IMR-90 (cell line): ENCODE measurements around the gene GTF2F2. TPM values are rescaled to one million over a fixed set of nuclear protein-coding genes. Genes with fewer than 3 reads are reported as not detected.

Source experiments
- ATAC-seq: fragments of 200-7000 bp; cut with Tn5 transposase; 2 replicates; pipeline ENCODE4 v1.9.1; 2020; ENCODE audit warnings: low read depth, mild to moderate bottlenecking, moderate library complexity
- BruUV-seq: library from RNA; stranded (reverse); fragments of 400-500 nt; replicated peaks from 2 replicates; lab custom pipeline; 2021; lab: Mats Ljungman, UMichigan
- CTCF ChIA-PET: fragments of 300-600 bp; formaldehyde crosslinking; extraction: SDS; loops from one replicate; lab custom pipeline; 2021; ENCODE audit warnings: antibody characterized with exemption; lab: Yijun Ruan, JAX
- POLR2A ChIA-PET: fragments of 300-600 bp; sonication (Branson Sonifier 250); formaldehyde crosslinking; loops from one replicate; lab custom pipeline; 2022; ENCODE audit warnings: antibody characterized with exemption; ENCODE audit not compliant: unreplicated experiment; lab: Charles Lee
- DNase-seq: peaks from one replicate; pipeline ENCODE4 v3.0.0; 2013
- H2AFZ ChIP-seq: replicated peaks from 2 replicates; pipeline ENCODE3; 2013; ENCODE audit warnings: low read length, mild to moderate bottlenecking; ENCODE audit not compliant: poor library complexity
- H2AK5ac ChIP-seq: 2 replicates; pipeline ENCODE4 v1.6.1; 2013; ENCODE audit warnings: low read depth, low read length, inconsistent platforms
- H2AK9ac ChIP-seq: replicated peaks from 2 replicates; pipeline ENCODE3; 2013; ENCODE audit warnings: mild to moderate bottlenecking, low read depth, low read length, moderate library complexity; ENCODE audit not compliant: poor library complexity
- H2BK120ac ChIP-seq: 2 replicates; pipeline ENCODE4 v1.6.1; 2013; ENCODE audit warnings: low read depth, low read length, inconsistent platforms
- H2BK15ac ChIP-seq: 3 replicates; pipeline ENCODE4 v1.6.1; 2013; ENCODE audit warnings: low read depth, low read length, inconsistent platforms
- H2BK20ac ChIP-seq: 2 replicates; pipeline ENCODE4 v1.6.1; 2013; ENCODE audit warnings: low read depth, mild to moderate bottlenecking, inconsistent platforms, low read length, moderate library complexity
- H2BK5ac ChIP-seq: 2 replicates; pipeline ENCODE4 v1.6.1; 2013; ENCODE audit warnings: mild to moderate bottlenecking, low read depth, low read length, inconsistent platforms; ENCODE audit not compliant: poor library complexity, severe bottlenecking
- H3K14ac ChIP-seq: replicated peaks from 2 replicates; pipeline ENCODE4 v1.6.1; 2013; ENCODE audit warnings: low read depth, low read length, inconsistent platforms
- H3K18ac ChIP-seq: 2 replicates; pipeline ENCODE4 v1.6.1; 2013; ENCODE audit warnings: low read depth, low read length, control low read depth
- H3K23ac ChIP-seq: 2 replicates; pipeline ENCODE4 v1.6.1; 2013; ENCODE audit warnings: low read depth, low read length, inconsistent platforms
- H3K27ac ChIP-seq: 2 replicates; pipeline ENCODE4 v1.5.1; 2013; ENCODE audit warnings: mild to moderate bottlenecking, control low read depth, low read length; ENCODE audit not compliant: insufficient read depth
- H3K27me3 ChIP-seq: 2 replicates; pipeline ENCODE4 v1.6.1; 2013; ENCODE audit warnings: low read length; ENCODE audit not compliant: control insufficient read depth, insufficient read depth
- H3K36me3 ChIP-seq: 2 replicates; pipeline ENCODE4 v1.6.1; 2013; ENCODE audit warnings: low read length, mixed read lengths; ENCODE audit not compliant: control insufficient read depth, insufficient read depth
- H3K4ac ChIP-seq: 2 replicates; pipeline ENCODE4 v1.6.1; 2013; ENCODE audit warnings: low read depth, low read length, inconsistent platforms
- H3K4me1 ChIP-seq: 2 replicates; pipeline ENCODE4 v1.6.1; 2013; ENCODE audit warnings: low read length, mixed read lengths; ENCODE audit not compliant: control insufficient read depth, insufficient read depth
- H3K4me2 ChIP-seq: 2 replicates; pipeline ENCODE4 v1.6.1; 2013; ENCODE audit warnings: low read depth, mild to moderate bottlenecking, control low read depth, low read length, moderate library complexity
- H3K4me3 ChIP-seq: 2 replicates; pipeline ENCODE4 v1.5.1; 2013; ENCODE audit warnings: low read depth, mild to moderate bottlenecking, control low read depth, low read length, moderate library complexity; ENCODE audit not compliant: insufficient read depth
- H3K56ac ChIP-seq: 2 replicates; pipeline ENCODE4 v1.6.1; 2013; ENCODE audit warnings: low read length, inconsistent platforms; ENCODE audit not compliant: insufficient read depth; ENCODE audit errors: extremely low read depth
- H3K79me1 ChIP-seq, 2 experiments: 2 replicates each; pipeline ENCODE4 v1.6.1; 2013; ENCODE audit warnings: low read length in 2 of 2, inconsistent platforms in 1 of 2, low read depth in 1 of 2
- H3K9ac ChIP-seq: 2 replicates; pipeline ENCODE4 v1.6.1; 2013; ENCODE audit warnings: low read depth, low read length, control low read depth
- H3K9me1 ChIP-seq: 2 replicates; pipeline ENCODE4 v1.6.1; 2013; ENCODE audit warnings: low read length, inconsistent platforms; ENCODE audit not compliant: insufficient read depth
- H3K9me3 ChIP-seq: 2 replicates; pipeline ENCODE4 v1.6.1; 2013; ENCODE audit warnings: low read length; ENCODE audit not compliant: control insufficient read depth, insufficient read depth
- H4K20me1 ChIP-seq: 2 replicates; pipeline ENCODE4 v1.6.1; 2013; ENCODE audit warnings: low read length, inconsistent platforms; ENCODE audit not compliant: insufficient read depth
- H4K5ac ChIP-seq: 2 replicates; pipeline ENCODE4 v1.6.1; 2013; ENCODE audit warnings: mild to moderate bottlenecking, low read depth, low read length, control low read depth
- H4K8ac ChIP-seq, 2 experiments: 2 replicates each; pipeline ENCODE4 v1.6.1; 2013; ENCODE audit warnings: low read depth in 2 of 2, low read length in 2 of 2, control low read depth in 1 of 2, inconsistent platforms in 1 of 2
- H4K91ac ChIP-seq: 2 replicates; pipeline ENCODE4 v1.6.1; 2013; ENCODE audit warnings: low read depth, low read length, inconsistent platforms; ENCODE audit not compliant: insufficient read depth
- POLR2A ChIP-seq: IDR thresholded peaks from 2 replicates; pipeline ENCODE4 v1.6.1; 2012; ENCODE audit warnings: mild to moderate bottlenecking, low read depth, low read length
- WGBS, 2 experiments: methylation state at CpG; one replicate each; pipeline versions ENCODE4 v1.1.5 to v1.1.7; 2013; ENCODE audit warnings: missing lambda C conversion rate in 2 of 2; ENCODE audit not compliant: insufficient read length in 1 of 2; ENCODE audit errors: extremely low coverage in 2 of 2; 5-methylcytosine and 5-hydroxymethylcytosine counted together
- dilution Hi-C: fragments of 300-500 bp; cut with HindIII; formaldehyde crosslinking; loops from one replicate; pipeline ENCODE4 v1.14.3; 2018; ENCODE audit warnings: low sequenced_read_pairs; ENCODE audit not compliant: unreplicated experiment
- in situ Hi-C: fragments of 300-500 bp; cut with MboI; formaldehyde crosslinking; loops from 3 replicates; pipeline ENCODE4 v1.14.3; 2019; ENCODE audit warnings: low sequenced_read_pairs, inconsistent platforms, mixed read lengths
- intact Hi-C: fragments of 100-400 bp; cut with micrococcal nuclease; formaldehyde crosslinking; loops from 2 replicates; pipeline ENCODE4 v1.10.0; 2022
- polyA plus RNA-seq, 3 experiments: library from polyadenylated mRNA; depleted of rRNA; stranded (reverse); fragments of >200 nt; gene quantifications; 2 replicates each; pipeline ENCODE4 v1.2.3, GENCODE V29; 2012; ENCODE audit warnings: low replicate concordance in 1 of 3
- total RNA-seq: library from RNA; depleted of rRNA; stranded (reverse); fragments of >200 nt; gene quantifications from 2 replicates; pipeline ENCODE4 v1.2.3, GENCODE V29; 2012

GTF2F2 gene
- total and polyA plus RNA-seq, 2 of the 4 experiments (the other 2 are of a cell fraction), result 16.5 to 21.0 TPM

DNA sequence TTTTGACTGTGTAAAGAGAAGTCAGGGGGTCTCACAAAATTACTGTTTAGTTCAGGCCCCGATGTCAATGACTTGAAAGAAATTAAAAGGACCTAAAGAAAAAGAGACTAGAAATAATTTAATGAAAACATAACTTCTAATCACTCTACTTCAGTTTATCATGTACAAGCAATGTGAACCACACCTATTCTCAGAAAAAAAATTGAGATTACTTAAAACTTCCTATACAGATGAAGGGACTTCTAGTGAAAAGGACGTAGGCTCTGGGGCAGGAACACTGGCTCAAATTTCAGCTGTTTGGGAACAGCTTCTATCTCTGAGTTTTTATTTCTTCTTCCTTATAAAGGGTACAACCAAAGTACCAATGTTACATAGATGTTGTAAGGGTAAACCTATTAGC is 182.7 kb downstream of the GTF2F2 start:
- ChIA-PET POLR2A (no interaction called here), CTCF (interaction anchor here (1.0 kb wide), 1 partner anchor 242 kb away, joined by 3 read pairs; no protein-coding TSS in a partner anchor)
- H3K4me2 ChIP-seq, result no peak overlapping the region
- H2AK9ac ChIP-seq, result no peak overlapping the region
- TF ChIP-seq POLR2A, result no peak
- no peak overlapping the region for H3K4me3 ChIP-seq
- H2BK5ac ChIP-seq, result no peak overlapping the region
- in situ Hi-C loops, result loop anchor here (25.0 kb wide), 2 partner anchors 816 to 1391 kb away; no protein-coding TSS in a partner anchor
- H3K27me3 ChIP-seq, result no peaks in the 10 kb centered on the region
- no peak overlapping the region for H4K91ac ChIP-seq
- H3K79me1 ChIP-seq, result no peaks in the 10 kb centered on the region
- H3K56ac ChIP-seq, result no peak overlapping the region
- H2BK120ac ChIP-seq, result no peak overlapping the region
- H3K4me1 ChIP-seq, result peaks cover 3% of the 10 kb centered on the region; the same call in 1 of the 2 replicates
- no peak overlapping the region for H4K5ac ChIP-seq
- no peak for DNase-seq
- peaks cover 9% of the 10 kb centered on the region; the same call in 1 of the 2 replicates for H3K9me1 ChIP-seq
- no peak overlapping the region for H2AK5ac ChIP-seq
- H3K23ac ChIP-seq, result no peak overlapping the region
- no peaks in the 10 kb centered on the region for H3K9me3 ChIP-seq
- H2AFZ ChIP-seq, result no peak overlapping the region
- ATAC-seq, result no peak
- no peak overlapping the region for H4K8ac ChIP-seq
- H3K4ac ChIP-seq, result no peak overlapping the region
- H3K14ac ChIP-seq, result no peak overlapping the region
- no peaks in the 10 kb centered on the region for H3K36me3 ChIP-seq
- no TSS peak for BruUV-seq
- no peak overlapping the region for H3K27ac ChIP-seq
- dilution Hi-C loops, result no loop called here
- no peak overlapping the region for H3K18ac ChIP-seq
- no peak overlapping the region for H2BK15ac ChIP-seq
- no CpG with 5 or more reads among the region's 2 CpGs for WGBS, 2 experiments
- intact Hi-C loops, result no loop called here
- H3K9ac ChIP-seq, result no peak overlapping the region
- H4K20me1 ChIP-seq, result no peaks in the 10 kb centered on the region
- H2BK20ac ChIP-seq, result no peak overlapping the region
